Endothelial cell (in vitro differentiated cells): Measurements from ENCODE around the gene PRKCA. TPM values are rescaled to one million over a fixed set of nuclear protein-coding genes. Genes with fewer than 3 reads are reported as not detected.

ENCODE experiments used
- DNase-seq: peaks from one replicate; pipeline ENCODE4 v3.0.0; 2021; ENCODE audit warnings: low spot score
- H3K27ac Mint-ChIP-seq: one replicate; pipeline ENCODE4 v1.8.0; 2021; ENCODE audit warnings: mixed read lengths, inconsistent platforms; ENCODE audit not compliant: unreplicated experiment
- H3K27me3 Mint-ChIP-seq: one replicate; pipeline ENCODE4 v1.8.0; 2021; ENCODE audit warnings: mild to moderate bottlenecking, moderate library complexity, mixed read lengths, inconsistent platforms; ENCODE audit not compliant: unreplicated experiment
- H3K36me3 Mint-ChIP-seq: one replicate; pipeline ENCODE4 v1.8.0; 2021; ENCODE audit warnings: mild to moderate bottlenecking, low read depth, mixed read lengths, inconsistent platforms; ENCODE audit not compliant: unreplicated experiment
- H3K4me1 Mint-ChIP-seq: one replicate; pipeline ENCODE4 v1.8.0; 2021; ENCODE audit warnings: mild to moderate bottlenecking, mixed read lengths, inconsistent platforms; ENCODE audit not compliant: unreplicated experiment
- H3K4me3 Mint-ChIP-seq: one replicate; pipeline ENCODE4 v1.8.0; 2021; ENCODE audit warnings: mild to moderate bottlenecking, mixed read lengths, inconsistent platforms; ENCODE audit not compliant: unreplicated experiment
- H3K9me3 Mint-ChIP-seq: one replicate; pipeline ENCODE4 v1.8.0; 2021; ENCODE audit warnings: mixed read lengths, inconsistent platforms; ENCODE audit not compliant: unreplicated experiment
- CTCF ChIP-seq: fragments of 200-600 bp; sonication (generic); IDR thresholded peaks from one replicate; pipeline ENCODE4 v1.5.0; 2021; ENCODE audit warnings: antibody characterized with exemption; ENCODE audit not compliant: unreplicated experiment
- total RNA-seq: library from RNA; stranded (reverse); fragmentation: NEBNext Ultra II Directional; extraction: Animal tissue kit (Norgen Biotek cat#: 25700); gene quantifications from one replicate; pipeline ENCODE4 v1.2.1, GENCODE V29; 2021; ENCODE audit not compliant: unreplicated experiment

PRKCA gene
- total RNA-seq, 1 donor from 2014 or later, result 2.1 TPM

- TF ChIP-seq CTCF, result no peak
- Mint-ChIP-seq H3K27ac (no peak overlapping the region), H3K36me3 (no peaks in the 10 kb centered on the region), H3K9me3 (no peaks in the 10 kb centered on the region), H3K4me3 (no peak overlapping the region), H3K4me1 (peaks cover 11% of the 10 kb centered on the region), H3K27me3 (peaks cover 8% of the 10 kb centered on the region)
- no peak for DNase-seq
Measured at GRCh38 chr17:66779237-66779606, 476.8 kb downstream of the PRKCA start.

GRCh38 chr17:66781135-66781534 lies 478.7 kb downstream of the PRKCA start:
- Mint-ChIP-seq H3K27me3 (peaks cover 5% of the 10 kb centered on the region), H3K4me1 (peaks cover under 1% of the 10 kb centered on the region), H3K9me3 (no peaks in the 10 kb centered on the region), H3K4me3 (no peak overlapping the region), H3K36me3 (no peaks in the 10 kb centered on the region), H3K27ac (no peak overlapping the region)
- no peak for DNase-seq
- TF ChIP-seq CTCF, result no peak

GRCh38 chr17:66782851-66783250 lies 480.4 kb downstream of the PRKCA start:
- Mint-ChIP-seq H3K27me3 (peaks cover 5% of the 10 kb centered on the region), H3K27ac (no peak overlapping the region), H3K4me1 (no peaks in the 10 kb centered on the region), H3K4me3 (no peak overlapping the region), H3K9me3 (no peaks in the 10 kb centered on the region), H3K36me3 (no peaks in the 10 kb centered on the region)
- no peak for DNase-seq
- no peak for TF ChIP-seq CTCF

GRCh38 chr17:66783656-66784381 lies 481.4 kb downstream of the PRKCA start:
- Mint-ChIP-seq H3K4me3 (no peak overlapping the region), H3K36me3 (no peaks in the 10 kb centered on the region)
- no peak for DNase-seq

More at GRCh38 chr17:66783656-66784381, 481.4 kb downstream of the PRKCA start:
- Mint-ChIP-seq H3K27ac (no peak overlapping the region), H3K27me3 (peaks cover 4% of the 10 kb centered on the region), H3K9me3 (no peaks in the 10 kb centered on the region), H3K4me1 (peaks cover 4% of the 10 kb centered on the region)
- TF ChIP-seq CTCF, result no peak
